H9 (cell line): ENCODE measurements around the gene NAB2. TPM values are rescaled to one million over a fixed set of nuclear protein-coding genes. Genes with fewer than 3 reads are reported as not detected.
"Not testable (repeated sequence)": the region's sequence is repeated elsewhere in the genome, so short reads cannot be mapped to it uniquely, and the experiment has no call there.

ENCODE experiments used
- DNase-seq: peaks from one replicate; pipeline ENCODE4 v3.0.0-alpha.2; 2017
- H2AFZ ChIP-seq: one replicate; pipeline ENCODE4 v1.6.1; 2013; ENCODE audit warnings: mild to moderate bottlenecking, low read length, control low read depth, moderate library complexity
- H2AK5ac ChIP-seq: 2 replicates; pipeline ENCODE4 v1.6.1; 2013; ENCODE audit warnings: low read length, control low read depth, mixed read lengths; ENCODE audit not compliant: insufficient read length
- H2BK120ac ChIP-seq: one replicate; pipeline ENCODE4 v1.6.1; 2013; ENCODE audit warnings: low read depth, mild to moderate bottlenecking, low read length, control low read depth, inconsistent platforms; ENCODE audit not compliant: poor library complexity, severe bottlenecking
- H2BK12ac ChIP-seq: 2 replicates; pipeline ENCODE4 v1.6.1; 2013; ENCODE audit warnings: low read length, control low read depth, mixed read lengths, low read depth; ENCODE audit not compliant: insufficient read length
- H2BK15ac ChIP-seq: 2 replicates; pipeline ENCODE4 v1.6.1; 2013; ENCODE audit warnings: low read depth, low read length, control low read depth
- H2BK20ac ChIP-seq: one replicate; pipeline ENCODE4 v1.6.1; 2013; ENCODE audit warnings: low read depth, mild to moderate bottlenecking, low read length, control low read depth, inconsistent platforms; ENCODE audit not compliant: poor library complexity, severe bottlenecking
- H2BK5ac ChIP-seq: 2 replicates; pipeline ENCODE4 v1.6.1; 2013; ENCODE audit warnings: low read length, control low read depth, mixed read lengths; ENCODE audit not compliant: insufficient read length
- H3K14ac ChIP-seq: 2 replicates; pipeline ENCODE4 v1.6.1; 2013; ENCODE audit warnings: low read length, control low read depth; ENCODE audit not compliant: insufficient read depth
- H3K18ac ChIP-seq: 2 replicates; pipeline ENCODE4 v1.6.1; 2013; ENCODE audit warnings: low read depth, mild to moderate bottlenecking, mixed read lengths, low read length, control low read depth; ENCODE audit not compliant: insufficient read length
- H3K23ac ChIP-seq: 2 replicates; pipeline ENCODE4 v1.6.1; 2013; ENCODE audit warnings: low read length, control low read depth, mixed read lengths, low read depth; ENCODE audit not compliant: insufficient read length
- H3K23me2 ChIP-seq: 2 replicates; pipeline ENCODE4 v1.6.1; 2013; ENCODE audit warnings: low read depth, mild to moderate bottlenecking, mixed read lengths, low read length, control low read depth; ENCODE audit not compliant: insufficient read length, poor library complexity, severe bottlenecking
- H3K27ac ChIP-seq: 2 replicates; pipeline ENCODE4 v1.5.1; 2013; ENCODE audit warnings: low read length, control low read depth, mixed read lengths, low read depth; ENCODE audit not compliant: insufficient read length
- H3K27me3 ChIP-seq: 2 replicates; pipeline ENCODE4 v1.6.1; 2013; ENCODE audit warnings: low read length, control low read depth, inconsistent platforms; ENCODE audit not compliant: insufficient read depth
- H3K4ac ChIP-seq: 2 replicates; pipeline ENCODE4 v1.6.1; 2013; ENCODE audit warnings: low read depth, mild to moderate bottlenecking, control low read depth, inconsistent platforms, low read length, moderate library complexity
- H3K4me1 ChIP-seq: 2 replicates; pipeline ENCODE4 v1.6.1; 2013; ENCODE audit warnings: low read length, control low read depth, inconsistent platforms; ENCODE audit not compliant: insufficient read depth
- H3K4me2 ChIP-seq: 2 replicates; pipeline ENCODE4 v1.6.1; 2013; ENCODE audit warnings: low read length, control low read depth, mixed read lengths; ENCODE audit not compliant: insufficient read length, insufficient read depth
- H3K56ac ChIP-seq: 2 replicates; pipeline ENCODE4 v1.6.1; 2013; ENCODE audit warnings: low read depth, mild to moderate bottlenecking, mixed read lengths, low read length, control low read depth; ENCODE audit not compliant: insufficient read length
- H3K79me1 ChIP-seq: 2 replicates; pipeline ENCODE4 v1.6.1; 2013; ENCODE audit warnings: low read depth, mild to moderate bottlenecking, moderate library complexity, low read length, control low read depth, inconsistent platforms; ENCODE audit not compliant: insufficient read depth, poor library complexity, severe bottlenecking
- H3K79me2 ChIP-seq: 2 replicates; pipeline ENCODE4 v1.6.1; 2013; ENCODE audit warnings: low read length, control low read depth, inconsistent platforms; ENCODE audit not compliant: insufficient read depth
- H3K9ac ChIP-seq: 2 replicates; pipeline ENCODE4 v1.6.1; 2013; ENCODE audit warnings: low read length, control low read depth, mixed read lengths; ENCODE audit not compliant: insufficient read length; ENCODE audit errors: extremely low read depth
- H3K9me3 ChIP-seq: one replicate; pipeline ENCODE4 v1.6.1; 2013; ENCODE audit warnings: low read depth, low read length, inconsistent platforms; ENCODE audit not compliant: control insufficient read depth
- H3T11ph ChIP-seq: one replicate; pipeline ENCODE4 v1.6.1; 2013; ENCODE audit warnings: mild to moderate bottlenecking, low read length, control low read depth, inconsistent platforms
- H4K20me1 ChIP-seq: one replicate; pipeline ENCODE4 v1.6.1; 2013; ENCODE audit not compliant: control insufficient read depth, insufficient read length, insufficient read depth
- H4K5ac ChIP-seq: 2 replicates; pipeline ENCODE4 v1.6.1; 2013; ENCODE audit warnings: low read depth, mild to moderate bottlenecking, mixed read lengths, low read length, control low read depth; ENCODE audit not compliant: insufficient read length
- H4K8ac ChIP-seq: replicated peaks from 2 replicates; pipeline ENCODE4 v1.6.1; 2013; ENCODE audit warnings: low read length, control low read depth, mixed read lengths, low read depth; ENCODE audit not compliant: insufficient read length
- H4K91ac ChIP-seq: 2 replicates; pipeline ENCODE4 v1.6.1; 2013; ENCODE audit warnings: low read depth, mild to moderate bottlenecking, moderate library complexity, mixed read lengths, low read length, control low read depth; ENCODE audit not compliant: insufficient read length
- H3K27ac Mint-ChIP-seq, 3 experiments: 2 replicates in 2 of 3; 3 replicates in 1 of 3; pipeline ENCODE4 v1.8.0; 2020 to 2021; ENCODE audit warnings: mixed read lengths in 3 of 3, mild to moderate bottlenecking in 1 of 3, moderate library complexity in 1 of 3
- H3K27me3 Mint-ChIP-seq: 2 replicates; pipeline ENCODE4 v1.8.0; 2021; ENCODE audit warnings: low read depth, mild to moderate bottlenecking, moderate library complexity, mixed read lengths
- H3K36me3 Mint-ChIP-seq, 3 experiments: 2 replicates in 2 of 3; 3 replicates in 1 of 3; pipeline ENCODE4 v1.8.0; 2020 to 2021; ENCODE audit warnings: low read depth in 3 of 3, mixed read lengths in 3 of 3; ENCODE audit not compliant: insufficient read depth in 1 of 3
- H3K4me1 Mint-ChIP-seq, 2 experiments: 2 replicates each; pipeline ENCODE4 v1.8.0; 2020; ENCODE audit warnings: mixed read lengths in 2 of 2
- H3K4me3 Mint-ChIP-seq, 2 experiments: 2 replicates in 1 of 2; 3 replicates in 1 of 2; pipeline ENCODE4 v1.8.0; 2020 to 2021; ENCODE audit warnings: mild to moderate bottlenecking in 2 of 2, mixed read lengths in 2 of 2, moderate library complexity in 1 of 2
- H3K9me3 Mint-ChIP-seq, 2 experiments: 2 replicates in 1 of 2; 3 replicates in 1 of 2; pipeline ENCODE4 v1.8.0; 2020; ENCODE audit warnings: mild to moderate bottlenecking in 2 of 2, mixed read lengths in 2 of 2, moderate library complexity in 1 of 2
- CTCF ChIP-seq: fragments of 200-600 bp; sonication (generic); conservative IDR thresholded peaks from 3 replicates; pipeline ENCODE4 v1.8.0; 2021; ENCODE audit warnings: antibody characterized with exemption, mild to moderate bottlenecking
- WGBS: extraction: QIAGEN DNeasy Blood & Tissue Kit; methylation state at CpG from one replicate; pipeline ENCODE4 v1.1.7; 2013; ENCODE audit warnings: missing lambda C conversion rate, low lambda C conversion rate, mixed read lengths; ENCODE audit not compliant: insufficient read length; ENCODE audit errors: extremely low coverage; 5-methylcytosine and 5-hydroxymethylcytosine counted together
- total RNA-seq: library from RNA; stranded (reverse); gene quantifications from 2 replicates; pipeline ENCODE4 v1.2.1, GENCODE V29; 2021

Gene NAB2
- total RNA-seq, 1 experiment from 2014 or later: 67.8 TPM

- H3K4me3 Mint-ChIP-seq: no peak overlapping the region
- H4K91ac ChIP-seq: no peak overlapping the region
- H3K27ac ChIP-seq: no peak overlapping the region
- H3K4ac ChIP-seq: no peak overlapping the region
- H3K23ac ChIP-seq: no peak overlapping the region
- H2BK20ac ChIP-seq: no peak overlapping the region
- H3K9me3 ChIP-seq: no peaks in the 10 kb centered on the region
- H3K18ac ChIP-seq: no peak overlapping the region
- WGBS: no CpG with 5 or more reads among the region's 5 CpGs
- DNase-seq: no peak
- no peak for TF ChIP-seq CTCF
- peaks cover 2 to 3% of the 10 kb centered on the region in 2 experiments; a peak in 3 of 4 replicates for H3K4me1 Mint-ChIP-seq
- H2BK120ac ChIP-seq: no peak overlapping the region
- H3K23me2 ChIP-seq: no peaks in the 10 kb centered on the region
- H3K4me1 ChIP-seq: no peaks in the 10 kb centered on the region
- no peak overlapping the region for H4K5ac ChIP-seq
- H3K27ac Mint-ChIP-seq: no peak overlapping the region; a peak in 1 of 7 replicates
- no peak overlapping the region for H3K14ac ChIP-seq
- no peak overlapping the region for H3K4me2 ChIP-seq
- no peak overlapping the region for H3T11ph ChIP-seq
- no peak overlapping the region for H2AFZ ChIP-seq
- peaks cover 6% of the 10 kb centered on the region for H3K27me3 Mint-ChIP-seq
- H3K79me1 ChIP-seq: no peaks in the 10 kb centered on the region
- no peaks in the 10 kb centered on the region for H3K79me2 ChIP-seq
- peaks cover 3 to 7% of the 10 kb centered on the region in 2 experiments; a peak in 3 of 5 replicates for H3K9me3 Mint-ChIP-seq
- no peak overlapping the region for H2BK12ac ChIP-seq
- H3K56ac ChIP-seq: no peak overlapping the region
- H3K9ac ChIP-seq: no peak overlapping the region
- H3K27me3 ChIP-seq: no peaks in the 10 kb centered on the region
- no peak overlapping the region for H2BK15ac ChIP-seq
- no peak overlapping the region for H2BK5ac ChIP-seq
- no peaks in the 10 kb centered on the region for H4K20me1 ChIP-seq
- peaks cover 4 to 10% (median 6%) of the 10 kb centered on the region in 3 experiments; a peak in 6 of 7 replicates for H3K36me3 Mint-ChIP-seq
- H2AK5ac ChIP-seq: no peak overlapping the region
- H4K8ac ChIP-seq: no peak overlapping the region
These were observed 30.6 kb downstream of the NAB2 start for GRCh38 chr12:57119294-57120085.

DNA sequence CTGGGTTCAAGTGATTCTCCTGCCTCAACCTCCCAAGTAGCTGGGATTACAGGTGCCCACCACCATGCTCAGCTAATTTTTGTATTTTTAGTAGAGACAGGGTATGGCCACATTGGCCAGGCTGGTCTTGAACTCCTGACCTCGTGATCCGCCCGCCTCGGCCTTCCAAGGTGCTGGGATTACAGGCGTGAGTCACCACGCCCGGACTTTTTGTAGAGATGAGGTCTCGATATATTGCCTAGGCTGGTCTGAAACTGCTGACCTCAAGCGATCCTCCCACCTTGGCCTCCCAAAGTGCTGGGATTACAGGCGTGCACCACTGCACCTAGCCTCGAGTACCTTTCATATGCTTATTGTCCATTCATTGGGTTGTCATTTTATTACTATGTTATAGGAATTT, 31.8 kb downstream of the NAB2 start:
- H3K79me2 ChIP-seq, H3K27ac ChIP-seq, H3K23ac ChIP-seq, H3K9ac ChIP-seq, H2AK5ac ChIP-seq, H4K5ac ChIP-seq, H3K9me3 ChIP-seq, H3K18ac ChIP-seq, H4K91ac ChIP-seq, H3K4ac ChIP-seq, H2BK120ac ChIP-seq, H3K4me3 Mint-ChIP-seq, H2BK5ac ChIP-seq, H3K4me2 ChIP-seq, H3K23me2 ChIP-seq, H3K36me3 Mint-ChIP-seq, H4K20me1 ChIP-seq, H2AFZ ChIP-seq, H3K27me3 ChIP-seq, H3K79me1 ChIP-seq, H2BK12ac ChIP-seq, H3K56ac ChIP-seq, DNase-seq, H3K9me3 Mint-ChIP-seq, H2BK15ac ChIP-seq, H3K14ac ChIP-seq, H3K4me1 ChIP-seq, H4K8ac ChIP-seq, H2BK20ac ChIP-seq, H3K4me1 Mint-ChIP-seq, H3K27ac Mint-ChIP-seq, H3K27me3 Mint-ChIP-seq, H3T11ph ChIP-seq: not testable (repeated sequence)
- WGBS: no CpG with 5 or more reads among the region's 11 CpGs
